Thoracic aorta (tissue), 2 donors: ENCODE results near the gene ALDH1A1. TPM values are rescaled to one million over a fixed set of nuclear protein-coding genes. Genes with fewer than 3 reads are reported as not detected.
"Not testable (repeated sequence)": the region's sequence is repeated elsewhere in the genome, so short reads cannot be mapped to it uniquely, and the experiment has no call there.

Experiments
- ATAC-seq: fragments of 150-250 bp; one replicate; pipeline ENCODE4 v1.8.0; 2017; ENCODE audit warnings: low read depth; ENCODE audit not compliant: insufficient number of reproducible peaks, low FRiP score
- DNase-seq: peaks from one replicate; pipeline ENCODE4 v3.0.0-alpha.2; 2020; ENCODE audit warnings: low spot score
- H3K27ac ChIP-seq, 2 donors: fragments of 200-600 bp; sonication (generic); 1 replicate in 1 of 2; 2 replicates in 1 of 2; pipeline ENCODE4 v1.5.1; 2016; ENCODE audit warnings: mild to moderate bottlenecking in 2 of 2, moderate library complexity in 2 of 2
- H3K27me3 ChIP-seq: fragments of 200-600 bp; sonication (generic); replicated peaks from 2 replicates; pipeline ENCODE4 v1.6.0; 2016; ENCODE audit warnings: mild to moderate bottlenecking; ENCODE audit not compliant: insufficient read depth
- H3K36me3 ChIP-seq: fragments of 200-600 bp; sonication (generic); one replicate; pipeline ENCODE4 v1.5.1; 2016
- H3K4me1 ChIP-seq, 2 donors: fragments of 200-600 bp; sonication (generic); 1 replicate in 1 of 2; 2 replicates in 1 of 2; pipeline versions ENCODE4 v1.5.1 to v1.6.0; 2016; ENCODE audit warnings: low read depth in 2 of 2, mild to moderate bottlenecking in 1 of 2; ENCODE audit not compliant: control insufficient read depth in 1 of 2
- H3K4me3 ChIP-seq: fragments of 200-600 bp; sonication (generic); 2 replicates; pipeline ENCODE4 v1.5.1; 2016; ENCODE audit warnings: mild to moderate bottlenecking
- H3K9me3 ChIP-seq: fragments of 200-600 bp; sonication (generic); 2 replicates; pipeline ENCODE4 v1.5.1; 2016
- CTCF ChIP-seq: fragments of 200-600 bp; sonication (generic); IDR thresholded peaks from one replicate; pipeline ENCODE4 v1.5.1; 2019; ENCODE audit warnings: antibody characterized with exemption
- total RNA-seq, 2 donors: library from RNA; depleted of rRNA; stranded (reverse); fragments of >200 nt; gene quantifications; one replicate each; pipeline versions ENCODE4 v1.1.0 to v1.2.3, GENCODE V29; 2016

The ALDH1A1 gene
- total RNA-seq, 2 donors from 2014 or later, result 101 to 196 TPM

GRCh38 chr9:72943844-72944462, 8.9 kb downstream of the ALDH1A1 start:
- ATAC-seq (no peak), DNase-seq (no peak)
- no peak overlapping the region for H3K27ac ChIP-seq
- no peaks in the 10 kb centered on the region for H3K36me3 ChIP-seq
- H3K9me3 ChIP-seq, result no peaks in the 10 kb centered on the region
- H3K4me1 ChIP-seq, result peaks cover 33 to 50% of the 10 kb centered on the region in 2 donors
- H3K27me3 ChIP-seq, result no peaks in the 10 kb centered on the region
- no peak overlapping the region for H3K4me3 ChIP-seq
- TF ChIP-seq CTCF, result no peak

DNA sequence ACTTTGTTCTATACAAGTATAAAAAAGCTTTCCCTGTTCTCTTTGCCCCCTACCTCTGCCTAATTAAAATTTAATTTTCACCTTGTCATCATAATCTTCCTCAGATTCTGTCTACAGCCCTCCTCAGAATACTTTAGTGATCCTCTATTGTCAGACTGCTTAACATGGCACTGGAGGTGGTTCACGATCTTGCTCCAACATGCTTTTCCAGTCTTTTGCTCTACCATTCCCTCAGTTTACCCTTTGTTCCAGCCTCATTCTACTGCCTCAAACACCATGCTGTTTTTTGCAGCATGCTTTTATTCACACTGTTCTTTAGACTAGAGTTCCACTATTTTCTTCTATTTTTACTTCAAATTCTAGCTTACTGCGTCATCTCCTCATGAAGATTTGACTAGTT, 10.4 kb downstream of the ALDH1A1 start:
- no peaks in the 10 kb centered on the region for H3K36me3 ChIP-seq
- DNase-seq (no peak), ATAC-seq (no peak)
- no peak for TF ChIP-seq CTCF
- no peak overlapping the region for H3K27ac ChIP-seq
- no peaks in the 10 kb centered on the region for H3K27me3 ChIP-seq
- peaks cover 33 to 45% of the 10 kb centered on the region in 2 donors for H3K4me1 ChIP-seq
- no peaks in the 10 kb centered on the region for H3K9me3 ChIP-seq
- H3K4me3 ChIP-seq, result no peak overlapping the region

DNA sequence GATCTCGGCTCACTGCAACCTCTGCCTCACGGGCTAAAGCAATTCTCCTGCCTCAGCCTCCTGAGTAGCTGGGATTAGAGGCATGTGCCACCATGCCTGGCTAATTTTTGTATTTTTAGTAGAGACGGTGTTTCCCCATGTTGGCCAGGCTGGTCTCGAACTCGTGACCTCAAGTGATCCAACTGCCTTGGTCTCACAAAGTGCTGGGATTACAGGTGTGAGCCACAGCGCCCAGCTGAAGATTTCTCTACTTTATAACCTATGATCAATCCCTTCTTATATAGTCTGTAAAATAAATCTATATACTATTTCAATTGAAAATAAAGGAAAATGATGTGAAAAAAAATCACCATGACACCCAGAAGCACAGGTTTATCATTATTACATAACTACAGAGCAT, 13.3 kb downstream of the ALDH1A1 start:
- not testable (repeated sequence) for H3K36me3 ChIP-seq, H3K9me3 ChIP-seq, H3K27ac ChIP-seq, H3K4me3 ChIP-seq, DNase-seq, ATAC-seq, H3K27me3 ChIP-seq
- H3K4me1 ChIP-seq, result peaks cover 11 to 16% of the 10 kb centered on the region in 2 donors

GRCh38 chr9:72937545-72937944, 15.3 kb downstream of the ALDH1A1 start:
- H3K27me3 ChIP-seq, result no peaks in the 10 kb centered on the region

DNA sequence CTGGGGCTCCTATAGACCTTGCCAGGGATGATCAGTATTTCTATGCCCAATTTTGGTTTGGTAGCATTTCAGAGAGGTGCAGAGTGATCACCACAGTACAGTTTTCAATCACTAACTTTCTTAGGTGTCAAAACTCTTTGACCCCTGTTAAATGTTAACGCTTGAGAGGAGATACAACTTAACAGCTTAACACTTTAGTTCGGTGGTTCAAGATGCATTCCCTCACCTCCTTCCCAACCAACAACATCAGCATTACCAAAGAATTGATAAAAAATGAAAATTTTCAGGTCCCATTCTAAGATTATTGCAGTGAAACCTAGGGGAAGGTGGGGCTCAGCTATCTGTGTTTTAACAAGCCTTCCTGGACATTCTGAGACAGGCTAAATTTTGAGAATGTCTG, 16.2 kb downstream of the ALDH1A1 start:
- Histone ChIP-seq H3K4me1 (peaks cover 5 to 17% of the 10 kb centered on the region in 2 donors), H3K27me3 (no peaks in the 10 kb centered on the region), H3K4me3 (no peak overlapping the region), H3K36me3 (no peaks in the 10 kb centered on the region), H3K9me3 (no peaks in the 10 kb centered on the region), H3K27ac (no peak overlapping the region)
- DNase-seq (no peak), ATAC-seq (no peak)
- no peak for TF ChIP-seq CTCF

More at GRCh38 chr9:72937545-72937944, 15.3 kb downstream of the ALDH1A1 start:
- Histone ChIP-seq H3K4me3 (no peak overlapping the region), H3K9me3 (no peaks in the 10 kb centered on the region), H3K36me3 (no peaks in the 10 kb centered on the region), H3K4me1 (peaks cover 0 to 17% of the 10 kb centered on the region in 2 donors), H3K27ac (no peak overlapping the region)
- DNase-seq (no peak), ATAC-seq (no peak)
- no peak for TF ChIP-seq CTCF

- Histone ChIP-seq H3K4me3 (no peak overlapping the region), H3K9me3 (no peaks in the 10 kb centered on the region), H3K27me3 (no peaks in the 10 kb centered on the region), H3K4me1 (peaks cover 5 to 21% of the 10 kb centered on the region in 2 donors), H3K27ac (no peak overlapping the region), H3K36me3 (no peaks in the 10 kb centered on the region)
- ATAC-seq, result no peak
- no peak for TF ChIP-seq CTCF
- no peak for DNase-seq
Measured at GRCh38 chr9:72936266-72936665, 16.6 kb downstream of the ALDH1A1 start.
